ENCODE data around the gene ASPSCR1.
A peak's percentile ranks its signal among the peaks of the same experiment; 100 is the strongest.
"Not testable (repeated sequence)": the region's sequence is repeated elsewhere in the genome, so short reads cannot be mapped to it uniquely, and the experiment has no call there.

ASPSCR1 gene

GRCh38 chr17:81961521-81962498 is 15.6 kb upstream of the ASPSCR1 start:
- DNase-seq, result no peak

- no peak for DNase-seq
Observed at GRCh38 chr17:81962499-81963441, 14.7 kb upstream of the ASPSCR1 start.

GRCh38 chr17:81964081-81964849 is 13.2 kb upstream of the ASPSCR1 start:
- DNase-seq, result no peak

DNA sequence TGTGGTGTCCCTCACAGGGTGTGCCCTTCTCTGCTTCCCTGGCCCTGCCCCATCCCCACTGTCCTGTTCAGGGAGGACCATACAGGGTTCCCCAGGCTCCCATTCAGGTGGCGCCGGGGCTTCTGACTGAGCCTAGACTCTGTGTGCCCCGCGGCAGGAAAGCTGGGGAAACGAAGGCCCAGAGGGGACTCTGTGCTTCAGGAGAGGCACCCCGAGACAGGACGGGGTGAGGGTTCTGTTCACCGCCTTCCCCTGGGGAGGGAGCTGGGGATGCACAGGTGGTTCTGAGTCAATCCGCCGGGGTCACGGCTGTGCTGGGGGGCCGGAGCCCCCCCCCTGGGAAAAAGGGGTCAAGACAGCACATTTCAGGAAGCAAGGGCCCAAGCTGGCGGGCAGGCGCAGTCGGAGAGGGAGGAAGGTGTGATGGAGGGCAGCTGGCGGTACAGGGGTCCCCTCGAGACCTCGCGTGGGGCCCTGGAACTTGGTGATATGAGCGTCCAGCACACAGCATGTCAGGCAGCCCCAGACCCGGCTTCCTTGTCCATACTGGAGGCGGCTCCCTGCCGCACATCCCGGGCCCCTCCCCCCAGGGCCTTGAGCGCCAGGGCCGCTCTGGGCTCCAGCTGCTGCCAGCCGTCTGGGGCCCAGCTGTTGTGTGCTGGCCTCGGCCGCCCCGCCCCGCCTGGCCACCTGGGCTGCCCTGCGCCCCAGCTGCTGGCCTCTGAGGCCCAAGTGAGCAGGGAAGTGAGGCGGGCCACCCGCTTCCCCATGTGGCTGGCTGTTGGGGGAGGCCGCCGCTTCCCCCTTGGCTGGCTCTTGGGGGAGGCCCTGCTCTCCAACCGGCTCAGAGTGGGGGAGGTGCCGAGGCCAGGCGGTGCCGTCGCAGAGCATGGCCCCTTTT is 10.8 kb upstream of the ASPSCR1 start:
- peak; percentile 41 for DNase-seq

DNA sequence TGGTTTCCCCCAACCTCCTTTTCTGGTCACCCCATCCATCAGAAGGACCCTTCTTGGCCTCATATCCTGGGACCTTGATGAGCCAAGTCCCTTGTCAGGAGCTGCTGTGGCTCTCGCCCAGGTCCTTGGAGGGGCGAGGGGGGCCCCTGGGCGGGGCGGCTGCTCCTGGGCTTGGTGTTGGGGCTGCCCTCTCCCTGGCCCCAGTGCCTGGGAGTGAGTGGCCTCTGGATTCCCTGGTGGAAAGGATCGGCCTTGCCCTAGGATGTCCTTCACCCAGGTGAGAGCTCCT is 10.2 kb upstream of the ASPSCR1 start:
- no peak for DNase-seq

- DNase-seq, result peak; percentile 60
Observed at GRCh38 chr17:81967533-81968395, 9.7 kb upstream of the ASPSCR1 start.

- DNase-seq, result no peak
Observed at GRCh38 chr17:81968396-81968745, 9.1 kb upstream of the ASPSCR1 start.

DNA sequence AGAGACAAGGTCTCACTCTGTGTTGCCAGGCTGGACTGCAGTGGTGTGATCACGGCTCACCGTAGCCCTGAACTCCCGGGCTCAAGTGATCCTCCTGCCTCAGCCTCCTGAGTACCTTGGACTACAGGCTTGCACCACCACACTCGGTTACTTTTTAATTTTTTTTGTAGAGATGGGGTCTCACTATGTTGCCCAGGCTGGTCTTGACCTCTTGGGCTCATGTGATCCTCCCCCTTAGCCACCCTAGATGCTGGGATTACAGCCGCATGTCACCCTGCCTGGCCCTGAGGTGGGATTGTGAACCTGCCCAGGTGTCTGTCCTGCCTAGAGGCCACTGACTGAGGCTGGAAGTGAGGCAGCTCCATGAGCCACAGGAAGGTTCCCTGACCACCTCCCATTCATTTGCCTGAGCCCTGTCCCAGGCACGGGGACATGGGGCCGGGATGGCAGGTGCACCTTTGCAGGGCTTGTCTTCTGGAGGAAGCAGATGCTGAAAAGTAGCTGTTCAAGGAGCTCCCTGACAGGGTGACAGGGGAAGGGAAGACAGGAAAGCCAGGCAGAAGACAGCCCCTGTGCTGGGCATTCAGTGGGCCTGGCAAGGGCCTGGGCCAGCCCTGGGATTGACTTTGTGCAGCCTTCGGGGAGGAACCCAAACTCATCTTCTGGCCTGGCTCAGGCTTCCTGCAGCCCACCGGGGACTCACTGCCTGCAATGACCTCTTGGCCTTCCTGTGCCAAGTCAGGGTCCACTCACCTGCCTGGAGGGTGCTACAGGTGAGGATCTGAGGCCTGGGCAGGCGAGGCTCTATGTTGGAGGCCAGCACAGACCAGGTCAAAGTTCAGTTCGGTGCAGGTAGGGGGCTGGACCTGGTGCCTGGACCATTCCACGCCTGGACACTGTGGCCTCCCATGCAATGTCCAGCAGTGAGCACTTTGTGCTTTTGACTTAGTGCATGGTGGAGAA is 8.3 kb upstream of the ASPSCR1 start:
- no peak for DNase-seq

DNA sequence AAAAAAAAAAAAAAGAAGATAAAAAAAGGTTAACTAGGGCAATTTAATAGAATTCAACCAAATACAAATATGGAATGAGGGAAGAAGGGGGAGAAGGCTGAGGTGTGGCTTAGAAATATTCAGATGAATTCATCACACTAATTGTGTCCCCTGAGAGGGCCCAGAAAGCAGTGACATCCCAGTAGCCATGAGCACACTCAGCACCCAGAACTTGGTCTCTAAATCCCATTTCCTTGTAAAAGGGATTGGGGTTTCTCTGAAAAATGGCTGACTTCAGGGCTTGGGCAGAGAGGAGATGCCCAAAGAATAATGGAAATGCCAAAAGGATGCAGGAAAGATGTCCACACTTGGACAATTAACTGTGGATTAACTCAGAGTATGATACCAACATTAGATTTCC is 4.0 kb upstream of the ASPSCR1 start:
- no peak for DNase-seq

DNA sequence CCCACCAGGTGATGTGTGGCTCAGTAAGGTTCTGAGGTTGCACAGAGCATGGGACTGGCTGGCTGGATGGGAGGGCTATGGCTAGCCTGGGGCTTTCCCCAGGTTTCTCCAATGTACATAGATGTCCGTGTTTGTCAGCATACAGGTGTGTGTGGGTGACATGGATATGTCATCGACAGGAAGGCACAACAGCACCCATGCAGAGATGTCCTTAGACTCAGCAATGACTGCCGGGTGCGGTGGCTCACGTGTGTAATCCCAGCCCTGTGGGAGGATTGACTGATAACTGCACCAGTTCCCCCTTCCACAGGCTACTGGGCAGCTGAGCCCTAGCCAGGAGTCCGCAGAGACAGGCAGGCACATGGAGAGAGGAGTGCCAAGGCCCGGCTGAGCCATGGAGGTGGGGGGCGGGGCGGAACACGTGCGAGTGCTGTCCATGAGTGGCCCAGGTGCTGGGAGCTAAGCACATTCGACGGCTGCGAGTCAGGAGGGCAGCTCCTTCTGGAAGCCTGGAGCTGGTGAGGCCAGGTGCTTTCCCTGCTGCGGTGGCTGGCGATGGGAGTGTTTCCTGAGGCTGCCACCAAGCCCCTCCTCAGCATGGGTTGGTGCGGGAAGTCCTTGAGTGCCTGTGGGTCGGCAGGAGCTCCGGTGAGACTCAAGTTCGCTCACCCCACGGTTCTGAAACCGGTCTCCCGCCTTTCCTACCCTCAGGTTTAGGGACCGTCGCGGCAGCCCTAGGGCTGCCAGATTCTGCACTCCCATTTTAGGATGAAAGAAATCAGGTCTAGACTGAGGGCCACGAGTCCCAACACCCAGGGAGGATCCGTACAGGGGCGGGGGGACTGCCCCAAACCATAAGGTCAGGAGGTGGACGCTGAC is 858 bp upstream of the ASPSCR1 start:
- peak; percentile 69 for DNase-seq

DNA sequence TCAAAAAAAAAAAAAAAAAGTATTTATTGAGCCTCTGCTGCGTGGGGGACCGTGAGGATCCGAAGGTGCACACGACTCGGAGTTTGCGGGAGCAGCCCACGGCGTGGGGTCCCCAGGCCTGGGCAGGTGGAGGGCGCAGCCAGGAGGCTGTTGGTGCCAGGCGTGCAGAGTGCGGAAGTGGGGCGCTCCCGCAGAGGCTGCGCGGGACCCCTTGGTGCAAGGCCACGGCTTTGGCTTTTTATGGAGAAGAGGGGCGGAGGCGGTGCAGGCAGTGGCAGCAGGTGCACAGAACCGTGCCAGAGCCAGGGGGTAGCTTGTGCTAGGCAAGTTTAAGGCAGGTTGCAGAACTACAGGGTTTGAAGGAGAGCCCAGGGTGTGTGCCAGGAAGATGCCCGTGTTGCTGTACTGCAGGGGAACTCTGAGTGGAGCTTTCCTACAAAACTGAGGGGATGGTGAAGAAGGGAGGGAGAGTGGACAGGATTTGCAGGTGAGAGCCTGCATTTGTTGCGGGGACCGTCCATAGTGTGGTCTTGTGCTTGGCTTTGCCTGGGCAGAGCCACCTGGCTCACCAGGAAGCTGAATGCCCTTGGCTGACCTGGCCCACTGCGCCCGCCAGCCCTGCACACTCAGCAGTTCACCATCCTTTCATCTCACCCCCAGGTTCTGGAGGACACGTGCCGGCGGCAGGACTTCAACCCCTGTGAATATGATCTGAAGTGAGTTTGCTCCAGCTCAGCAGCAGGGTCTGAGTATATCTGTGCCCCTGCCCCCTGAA is 1.3 kb downstream of the ASPSCR1 start:
- DNase-seq, result no peak

DNA sequence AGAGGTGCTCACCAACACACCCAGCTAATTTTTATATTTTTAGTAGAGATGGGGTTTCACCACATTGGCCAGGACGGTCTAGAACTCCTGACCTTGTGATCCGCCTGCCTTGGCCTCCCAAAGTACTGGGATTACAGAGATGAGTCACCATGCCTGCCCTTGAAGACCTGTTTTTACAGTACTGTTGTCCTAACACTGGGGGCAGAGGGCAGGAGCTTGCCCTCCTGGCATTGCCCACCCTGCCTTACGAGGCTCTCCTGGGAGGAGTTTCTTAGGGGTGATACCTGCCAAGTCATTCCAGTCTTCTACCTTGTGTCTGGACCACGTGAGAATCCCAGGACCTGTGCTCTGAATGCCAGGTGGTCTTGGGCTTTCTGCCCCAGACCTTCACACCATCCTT is 2.7 kb downstream of the ASPSCR1 start:
- no peak for DNase-seq

GRCh38 chr17:81980707-81981343 is 3.4 kb downstream of the ASPSCR1 start:
- no peak for DNase-seq

DNA sequence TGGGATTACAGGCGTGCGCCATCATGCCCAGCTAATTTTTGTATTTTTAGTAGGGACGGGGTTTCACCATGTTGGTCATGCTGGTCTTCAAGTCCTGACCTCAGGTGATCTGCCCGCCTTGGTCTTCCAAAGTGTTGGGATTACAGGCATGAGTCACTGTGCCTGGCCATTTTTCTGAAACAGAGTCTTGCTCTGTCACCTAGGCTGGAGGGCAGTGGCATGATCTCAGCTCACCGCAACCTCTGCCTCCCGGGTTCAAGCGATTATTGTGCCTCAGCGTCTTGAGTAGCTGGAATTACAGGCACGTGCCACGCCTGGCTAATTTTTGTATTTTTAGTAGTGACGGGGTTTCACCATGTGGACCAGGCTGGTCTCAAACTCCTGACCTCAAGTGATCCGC is 4.1 kb downstream of the ASPSCR1 start:
- DNase-seq, result not testable (repeated sequence)

- DNase-seq, result no peak
Observed at GRCh38 chr17:81983011-81983638, 5.7 kb downstream of the ASPSCR1 start.

GRCh38 chr17:81983639-81984373 is 6.4 kb downstream of the ASPSCR1 start:
- no peak for DNase-seq

All from NCI-H146 (cell line).